Mononuclear cell (primary cell): ENCODE measurements around the gene SULT1A1. TPM values are rescaled to one million over a fixed set of nuclear protein-coding genes. Genes with fewer than 3 reads are reported as not detected.
"Not testable (repeated sequence)": the region's sequence is repeated elsewhere in the genome, so short reads cannot be mapped to it uniquely, and the experiment has no call there.

Experiments used
- H3K27me3 ChIP-seq: 2 replicates; pipeline ENCODE4 v1.6.0; 2011; ENCODE audit warnings: low read length, control low read depth; ENCODE audit not compliant: insufficient read depth
- H3K4me1 ChIP-seq: 2 replicates; pipeline ENCODE4 v1.5.1; 2011; ENCODE audit warnings: mild to moderate bottlenecking, low read length, control low read depth; ENCODE audit not compliant: insufficient read depth
- H3K4me3 ChIP-seq: 2 replicates; pipeline ENCODE4 v1.5.1; 2011; ENCODE audit warnings: mild to moderate bottlenecking, low read length, moderate library complexity
- H3K9me3 ChIP-seq: 2 replicates; pipeline ENCODE4 v1.5.1; 2011; ENCODE audit warnings: low read depth, mild to moderate bottlenecking, control low read depth, low read length
- total RNA-seq: library from RNA; depleted of rRNA; stranded (reverse); fragments of >200 nt; gene quantifications from one replicate; pipeline ENCODE4 v1.2.3, GENCODE V29; 2012

SULT1A1 gene
- total RNA-seq, 1 donor: 53.4 TPM

- not testable (repeated sequence) for H3K9me3 ChIP-seq, H3K4me1 ChIP-seq, H3K27me3 ChIP-seq, H3K4me3 ChIP-seq
These were observed 8.3 kb downstream of the SULT1A1 start for GRCh38 chr16:28601589-28601988.

- not testable (repeated sequence) for H3K4me1 ChIP-seq, H3K27me3 ChIP-seq, H3K4me3 ChIP-seq, H3K9me3 ChIP-seq
These were observed 8.9 kb downstream of the SULT1A1 start for GRCh38 chr16:28600965-28601364.

- H3K4me3 ChIP-seq, H3K27me3 ChIP-seq, H3K9me3 ChIP-seq, H3K4me1 ChIP-seq: not testable (repeated sequence)
These were observed 10.2 kb downstream of the SULT1A1 start for GRCh38 chr16:28599377-28600285.

GRCh38 chr16:28597692-28598261 is 12.1 kb downstream of the SULT1A1 start:
- Histone ChIP-seq H3K27me3 (no peaks in the 10 kb centered on the region), H3K4me1 (peaks cover 6% of the 10 kb centered on the region), H3K9me3 (no peaks in the 10 kb centered on the region), H3K4me3 (no peak overlapping the region)

GRCh38 chr16:28596840-28597691 is 12.8 kb downstream of the SULT1A1 start, which contains the start of gene SULT1A2:
SULT1A2 (minus strand) TSS chr16:28597050; CDS start chr16:28595930, 1,120 bp downstream.
- no peaks in the 10 kb centered on the region for H3K27me3 ChIP-seq
- H3K4me3 ChIP-seq: no peak within 1 kb of the TSS
- H3K4me1 ChIP-seq: peaks cover 6% of the 10 kb centered on the region
- H3K9me3 ChIP-seq: no peaks in the 10 kb centered on the region

GRCh38 chr16:28596115-28596630 is 13.7 kb downstream of the SULT1A1 start:
- H3K4me3 ChIP-seq: no peak overlapping the region
- H3K4me1 ChIP-seq: peaks cover 6% of the 10 kb centered on the region
- H3K9me3 ChIP-seq: no peaks in the 10 kb centered on the region
- no peaks in the 10 kb centered on the region for H3K27me3 ChIP-seq

GRCh38 chr16:28595451-28595850 is 14.4 kb downstream of the SULT1A1 start:
- not testable (repeated sequence) for H3K9me3 ChIP-seq, H3K27me3 ChIP-seq, H3K4me1 ChIP-seq, H3K4me3 ChIP-seq

GRCh38 chr16:28592979-28593553 is 16.8 kb downstream of the SULT1A1 start:
- no peak overlapping the region for H3K4me3 ChIP-seq
- H3K9me3 ChIP-seq: no peaks in the 10 kb centered on the region
- no peaks in the 10 kb centered on the region for H3K27me3 ChIP-seq
- peaks cover 6% of the 10 kb centered on the region for H3K4me1 ChIP-seq

GRCh38 chr16:28592511-28592910 is 17.3 kb downstream of the SULT1A1 start:
- H3K9me3 ChIP-seq: no peaks in the 10 kb centered on the region
- H3K27me3 ChIP-seq: no peaks in the 10 kb centered on the region
- H3K4me1 ChIP-seq: peaks cover 6% of the 10 kb centered on the region
- no peak overlapping the region for H3K4me3 ChIP-seq

- Histone ChIP-seq H3K9me3 (no peaks in the 10 kb centered on the region), H3K4me1 (no peaks in the 10 kb centered on the region)
These were observed 18.5 kb downstream of the SULT1A1 start for GRCh38 chr16:28591355-28591754.

GRCh38 chr16:28590384-28591340 is 19.2 kb downstream of the SULT1A1 start:
- Histone ChIP-seq H3K4me3 (no peak overlapping the region), H3K9me3 (no peaks in the 10 kb centered on the region), H3K4me1 (no peaks in the 10 kb centered on the region), H3K27me3 (no peaks in the 10 kb centered on the region)

More at GRCh38 chr16:28591355-28591754, 18.5 kb downstream of the SULT1A1 start:
- H3K4me3 ChIP-seq: no peak overlapping the region
- no peaks in the 10 kb centered on the region for H3K27me3 ChIP-seq

- no peak overlapping the region for H3K4me3 ChIP-seq
- H3K27me3 ChIP-seq: no peaks in the 10 kb centered on the region
- no peaks in the 10 kb centered on the region for H3K4me1 ChIP-seq
- H3K9me3 ChIP-seq: no peaks in the 10 kb centered on the region
These were observed 19.9 kb downstream of the SULT1A1 start for GRCh38 chr16:28589930-28590329.

GRCh38 chr16:28589069-28589468 is 20.8 kb downstream of the SULT1A1 start:
- no peaks in the 10 kb centered on the region for H3K9me3 ChIP-seq
- no peaks in the 10 kb centered on the region for H3K4me1 ChIP-seq
- H3K27me3 ChIP-seq: no peaks in the 10 kb centered on the region
- H3K4me3 ChIP-seq: no peak overlapping the region

- Histone ChIP-seq H3K9me3 (no peaks in the 10 kb centered on the region), H3K4me3 (no peak overlapping the region), H3K4me1 (no peaks in the 10 kb centered on the region), H3K27me3 (no peaks in the 10 kb centered on the region)
These were observed 22.5 kb downstream of the SULT1A1 start for GRCh38 chr16:28587386-28587785.
